ENCODE results near the gene ZNF433.
"Not testable (repeated sequence)": the region's sequence is repeated elsewhere in the genome, so short reads cannot be mapped to it uniquely, and the experiment has no call there.

Gene ZNF433

DNA sequence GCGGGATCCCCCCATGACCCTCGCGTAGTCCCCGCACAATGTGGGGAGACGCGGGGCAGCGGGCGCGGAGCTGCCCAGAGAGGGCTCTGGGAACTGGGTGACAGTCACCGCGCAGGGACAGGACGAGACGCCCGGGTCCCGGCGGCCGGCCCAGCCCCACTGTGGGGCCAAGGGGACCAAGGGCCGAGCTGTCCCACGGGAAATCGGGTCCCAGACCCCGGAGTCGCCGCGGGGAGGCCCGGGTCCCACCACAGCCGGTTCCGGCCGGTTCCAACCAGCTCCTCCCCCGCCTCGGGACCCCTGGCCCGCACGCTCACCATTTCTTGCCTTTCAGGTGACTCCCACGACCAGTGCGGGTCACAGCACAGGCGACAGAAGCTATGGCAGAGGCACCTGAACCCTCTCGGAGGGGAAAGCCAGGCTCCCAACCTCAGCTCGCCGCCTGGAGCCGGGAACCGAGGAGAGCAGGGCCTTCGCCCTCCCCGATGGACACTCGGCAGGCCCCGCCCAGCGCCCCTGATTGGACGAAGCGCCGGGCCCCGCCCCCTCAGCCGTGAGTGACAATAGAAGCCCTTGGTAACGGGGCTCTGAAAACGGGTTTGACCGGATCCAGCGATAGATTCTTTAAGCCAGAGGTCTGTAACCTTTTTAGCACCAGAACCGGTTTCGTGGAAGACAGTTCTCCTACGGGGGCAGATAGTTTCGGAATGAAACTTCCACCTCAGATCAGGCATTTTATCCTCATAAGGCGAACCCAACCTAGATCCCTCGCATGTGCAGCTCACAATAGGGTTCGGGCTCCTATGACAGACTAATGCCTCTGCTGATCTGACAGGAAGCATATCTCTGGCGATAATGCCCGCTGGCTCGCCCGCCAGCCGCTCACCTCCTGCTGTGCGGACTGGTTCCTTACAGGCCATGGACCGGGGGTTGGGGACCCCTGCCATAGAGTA, at the start of gene ZNF433:
Gene ZNF433, minus strand, starts transcription at position 460 of the 953 bp plus-strand sequence. Its CDS starts 140 bp downstream, at position 320.
- peak; percentile 63 for DNase-seq

DNA sequence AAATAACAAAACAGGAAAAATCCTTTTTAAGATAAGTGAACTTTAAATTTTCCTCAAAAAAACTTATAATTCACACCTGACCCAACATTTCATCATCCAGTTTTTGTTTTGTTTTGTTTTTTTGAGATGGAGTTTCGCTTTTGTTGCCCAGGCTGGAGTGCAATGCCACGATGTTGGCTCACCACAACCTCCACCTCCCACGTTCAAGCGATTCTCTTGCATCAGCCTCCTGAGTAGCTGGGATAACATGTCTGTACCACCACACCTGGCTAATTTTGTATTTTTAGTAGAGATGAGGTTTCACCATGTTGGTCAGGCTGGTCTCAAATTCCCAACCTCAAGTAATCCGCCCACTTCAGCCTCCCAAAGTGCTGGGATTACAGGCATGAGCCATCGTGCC, 47.9 kb upstream of the ZNF433 start:
- not testable (repeated sequence) for DNase-seq

DNA sequence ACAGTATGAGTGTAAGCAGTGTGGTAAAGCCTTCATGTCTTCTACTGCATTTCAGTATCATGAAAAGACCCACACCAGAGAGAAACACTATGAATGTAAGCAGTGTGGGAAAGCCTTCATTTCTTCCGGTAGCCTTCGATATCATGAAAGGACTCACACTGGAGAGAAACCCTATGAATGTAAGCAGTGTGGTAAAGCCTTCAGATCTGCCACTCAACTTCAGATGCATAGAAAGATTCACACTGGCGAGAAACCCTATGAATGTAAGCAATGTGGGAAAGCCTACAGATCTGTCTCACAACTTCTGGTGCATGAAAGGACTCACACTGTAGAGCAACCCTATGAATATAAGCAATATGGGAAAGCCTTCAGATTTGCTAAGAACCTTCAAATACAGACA, 41.9 kb upstream of the ZNF433 start:
- DNase-seq: no peak

DNA sequence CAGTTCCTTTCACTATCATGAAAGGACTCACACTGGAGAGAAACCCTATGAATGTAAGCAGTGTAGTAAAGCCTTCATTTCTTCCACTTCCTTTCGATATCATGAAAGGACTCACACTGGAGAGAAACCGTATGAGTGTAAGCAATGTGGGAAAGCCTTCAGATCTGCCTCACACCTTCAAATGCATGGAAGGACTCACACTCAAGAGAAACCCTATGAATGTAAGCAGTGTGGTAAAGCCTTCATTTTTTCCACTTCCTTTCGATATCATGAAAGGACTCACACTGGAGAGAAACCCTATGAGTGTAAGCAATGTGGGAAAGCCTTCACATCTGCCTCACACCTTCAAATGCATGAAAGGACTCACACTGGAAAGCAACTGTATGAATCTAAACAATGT, 40.9 kb upstream of the ZNF433 start:
- not testable (repeated sequence) for DNase-seq

DNA sequence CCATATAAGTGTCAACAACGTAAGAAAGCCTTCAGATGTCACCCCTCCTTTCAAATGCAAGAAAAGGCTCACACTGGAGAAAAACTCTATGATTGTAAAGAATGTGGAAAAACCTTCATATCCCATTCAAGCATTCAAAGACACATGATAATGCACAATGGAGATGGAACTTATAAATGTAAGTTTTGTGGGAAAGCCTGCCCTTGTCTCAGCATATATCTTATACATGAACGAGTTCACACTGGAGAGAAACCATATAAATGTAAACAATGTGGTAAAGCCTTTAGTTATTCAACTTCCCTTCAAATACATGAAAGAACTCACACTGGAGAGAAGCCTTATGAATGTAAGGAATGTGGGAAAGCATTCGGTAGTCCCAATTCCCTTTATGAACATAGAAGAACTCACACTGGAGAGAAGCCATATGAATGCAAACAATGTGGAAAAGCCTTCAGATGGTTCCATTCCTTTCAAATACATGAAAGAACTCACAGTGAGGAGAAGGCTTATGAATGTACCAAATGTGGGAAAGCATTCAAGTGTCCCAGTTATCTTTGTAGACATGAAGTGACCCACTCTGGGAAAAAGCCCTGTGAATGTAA, 40.2 kb upstream of the ZNF433 start:
- no peak for DNase-seq

DNA sequence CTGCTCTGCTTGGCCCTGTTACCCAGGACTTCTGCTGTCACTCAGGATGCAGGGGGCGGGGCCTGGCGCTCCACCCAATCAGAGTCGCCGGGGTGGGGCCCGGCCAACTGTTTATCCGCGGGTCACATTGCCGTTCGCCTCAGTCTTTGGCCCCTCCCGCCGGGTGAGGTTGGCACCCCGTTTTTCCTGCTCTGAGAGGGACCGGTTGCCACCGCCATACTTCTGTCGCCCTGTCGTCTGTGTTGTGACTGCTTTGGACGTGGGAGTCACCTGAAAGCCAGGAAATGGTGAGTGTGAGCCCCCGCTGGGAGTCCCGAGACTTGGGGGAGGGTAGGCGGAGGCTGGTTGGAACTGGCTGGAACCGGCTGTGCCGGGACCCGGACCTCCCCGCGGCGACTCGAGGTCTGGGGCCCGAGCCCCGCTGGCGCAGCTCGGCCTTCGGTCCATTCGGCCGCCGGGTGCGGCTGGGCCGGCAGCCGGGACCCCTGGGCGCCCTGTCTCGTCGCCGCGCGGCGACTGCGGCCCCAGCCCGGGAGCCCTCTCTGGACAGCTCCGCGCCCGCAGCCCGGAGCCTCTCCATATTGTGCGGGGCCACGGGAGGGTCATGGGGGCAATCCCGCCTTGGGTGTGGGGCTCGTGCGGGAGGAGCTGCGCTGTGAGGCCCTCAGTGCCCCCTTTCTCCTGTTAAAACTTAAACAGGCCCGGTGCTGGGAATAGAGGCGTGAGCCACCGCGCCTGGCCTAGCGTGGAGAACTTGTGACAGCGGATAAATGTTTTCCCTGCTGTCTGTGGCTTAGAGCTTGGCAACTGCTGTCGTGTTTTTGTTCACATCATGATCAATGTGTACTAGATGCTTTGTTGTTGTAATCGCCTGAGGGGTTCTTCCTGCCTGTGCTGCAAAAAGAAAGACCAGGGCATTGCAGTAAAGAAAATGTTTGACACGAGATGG, 29.4 kb upstream of the ZNF433 start, which contains the start of gene ZNF844:
Gene ZNF844, plus strand, starts transcription at position 142 of the 949 bp plus-strand sequence. Its CDS starts 143 bp downstream, at position 285.
- DNase-seq: peak; percentile 67

DNA sequence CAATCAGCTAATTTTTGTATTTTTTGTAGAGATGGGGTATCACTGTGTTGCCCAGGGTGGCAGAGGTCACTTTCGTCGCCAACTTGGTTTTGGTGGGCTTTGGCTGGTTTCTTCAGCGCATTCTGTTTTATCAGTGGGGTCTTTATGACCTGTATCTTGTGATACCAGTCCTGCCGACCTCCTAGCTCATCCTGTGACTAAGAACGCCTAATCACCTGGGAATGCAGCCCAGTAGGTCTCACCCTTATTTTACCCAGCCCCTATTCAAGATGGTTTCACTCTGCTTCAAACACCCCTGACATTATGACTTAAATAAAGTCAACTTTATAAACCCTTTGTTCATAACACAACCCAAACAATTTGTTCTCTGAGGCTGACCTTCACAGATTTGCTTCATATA, 20.3 kb upstream of the ZNF433 start:
- DNase-seq: no peak

DNA sequence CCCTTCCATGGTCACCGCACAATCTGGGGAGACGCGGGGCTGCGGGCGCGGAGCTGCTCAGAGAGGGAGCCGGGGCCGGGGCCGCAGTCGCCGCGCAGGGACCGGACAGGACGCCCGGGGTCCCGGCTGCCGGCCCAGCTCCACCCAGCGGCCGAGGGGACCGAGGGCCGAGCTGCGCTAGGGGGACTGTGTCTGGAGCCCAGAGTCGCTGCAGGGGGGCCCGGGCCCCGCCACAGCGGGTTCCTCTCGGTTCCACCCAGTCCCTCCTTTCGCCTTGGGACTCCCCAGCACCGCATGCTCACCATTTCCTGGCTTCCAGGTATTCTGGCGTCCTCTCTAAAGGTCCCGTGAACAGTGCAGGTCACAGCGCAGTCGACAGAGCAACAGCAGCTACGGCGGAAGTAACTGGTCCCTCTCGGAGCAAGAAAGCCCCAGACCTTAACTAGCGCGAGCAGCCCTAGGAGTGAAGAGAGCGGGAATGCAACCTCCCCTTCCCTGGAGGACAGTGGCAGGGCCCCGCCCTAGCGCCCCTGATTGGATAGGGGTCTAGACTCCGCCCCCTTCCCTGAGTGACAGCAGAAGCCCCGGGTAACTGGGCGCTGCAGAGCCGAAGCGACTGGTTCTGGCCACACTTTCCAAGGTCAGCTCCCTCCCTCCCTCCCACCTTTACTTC, 17.2 kb upstream of the ZNF433 start, which contains the start of gene ZNF878:
Gene ZNF878, minus strand, starts transcription at position 465 of the 673 bp plus-strand sequence. Its CDS starts 160 bp downstream, at position 305.
- peak; percentile 43 for DNase-seq

DNA sequence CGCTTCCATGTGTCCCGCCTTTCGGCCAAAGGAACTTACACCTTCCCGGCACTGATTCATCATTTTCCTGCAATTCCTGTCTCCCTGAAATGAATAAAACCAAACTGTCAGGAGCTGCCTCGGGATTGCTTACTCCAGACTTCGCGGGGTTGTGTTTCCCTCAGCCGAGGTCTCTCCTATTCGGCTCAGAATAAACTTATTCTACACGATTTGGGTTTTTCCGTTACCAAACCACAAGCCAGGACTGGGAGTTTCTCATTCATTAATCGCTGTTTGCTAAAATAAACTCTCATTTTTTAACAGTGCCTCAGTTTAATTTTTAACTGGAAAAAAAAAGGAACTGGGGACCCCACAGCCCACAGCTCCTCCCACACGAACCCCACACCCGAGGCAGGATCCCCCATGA, 16.6 kb upstream of the ZNF433 start:
- no peak for DNase-seq

DNA sequence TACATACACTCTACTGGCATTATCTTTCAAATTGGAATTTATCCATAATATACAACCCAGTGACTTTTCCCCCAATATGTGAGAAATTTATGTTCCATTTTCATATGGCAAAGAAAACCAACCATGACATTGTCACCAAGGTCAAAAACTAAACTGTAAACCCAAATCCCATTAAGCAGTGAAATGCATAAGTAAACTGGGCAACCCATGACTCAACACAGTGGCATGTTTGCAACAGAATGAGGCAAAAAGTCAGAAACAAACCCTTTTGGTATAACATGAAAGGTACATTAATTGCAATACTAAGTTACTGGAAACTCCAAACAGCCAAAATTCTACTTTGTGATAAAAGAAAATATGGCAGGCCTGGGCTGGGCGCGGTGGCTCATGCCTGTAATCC, 12.4 kb upstream of the ZNF433 start:
- no peak for DNase-seq

DNA sequence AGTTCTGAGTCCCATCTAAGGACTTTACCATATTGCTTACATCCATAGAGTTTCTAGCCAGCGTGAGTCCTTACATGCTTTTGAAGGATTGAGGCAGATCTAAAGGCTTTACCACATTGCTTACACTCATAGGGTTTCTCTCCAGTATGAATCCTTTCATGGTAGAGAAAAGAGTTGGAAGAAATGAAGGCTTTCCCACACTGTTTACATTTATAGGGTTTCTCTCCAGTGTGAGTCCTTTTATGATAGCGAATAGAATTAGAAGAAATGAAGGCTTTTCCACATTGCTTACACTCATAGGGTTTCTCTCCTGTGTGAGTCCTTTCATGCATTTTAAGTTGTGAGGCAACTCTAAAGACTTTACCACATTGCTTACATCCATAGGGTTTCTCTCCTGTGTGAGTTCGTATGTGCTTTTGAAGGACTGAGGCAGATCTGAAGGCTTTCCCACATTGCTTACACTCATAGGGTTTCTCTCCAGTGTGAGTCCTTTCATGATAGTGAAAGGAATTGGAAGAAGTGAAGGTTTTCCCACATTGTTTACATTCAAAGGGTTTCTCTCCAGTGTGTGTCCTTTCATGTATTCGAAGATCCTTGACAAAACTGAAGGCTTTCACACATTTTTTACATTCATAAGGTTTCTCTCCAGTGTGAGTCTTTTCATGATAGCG, 8.4 kb upstream of the ZNF433 start:
- no peak for DNase-seq

DNA sequence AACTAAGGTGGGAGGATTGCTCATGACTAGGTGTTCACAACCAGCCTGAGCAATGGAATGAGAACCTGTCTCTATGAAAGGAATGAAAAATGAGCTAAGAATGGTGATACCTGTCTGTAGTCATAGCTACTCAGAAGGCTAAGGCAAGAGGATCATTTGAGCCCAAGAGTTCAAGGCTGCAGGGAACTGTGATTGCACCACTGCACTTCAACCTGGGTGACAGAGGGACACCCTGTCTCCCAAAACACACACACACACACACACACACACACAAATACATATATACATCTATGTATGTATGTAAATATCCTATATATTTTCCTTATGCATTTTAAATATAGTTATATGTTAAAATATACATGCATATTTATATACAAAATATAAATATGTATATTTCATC, 7.4 kb upstream of the ZNF433 start:
- no peak for DNase-seq

DNA sequence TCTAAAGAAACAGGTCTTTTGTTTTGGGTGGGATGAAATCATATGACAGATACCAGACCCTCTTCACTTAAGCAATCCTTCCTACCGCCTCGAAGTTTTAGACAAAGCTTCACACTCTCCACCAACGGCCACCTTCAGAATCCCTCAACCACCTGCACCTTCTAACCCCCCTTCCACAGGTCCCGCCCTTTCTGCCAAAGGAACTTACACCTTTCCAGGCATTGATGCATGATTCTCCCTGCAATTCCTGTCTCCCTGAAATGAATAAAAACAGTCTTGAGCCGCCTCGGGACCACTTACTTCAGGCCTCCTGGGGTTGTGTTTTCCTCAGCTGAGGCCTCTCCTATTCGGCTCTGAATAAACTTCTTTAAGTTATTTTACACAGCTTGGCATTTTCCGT, 859 bp downstream of the ZNF433 start:
- DNase-seq: no peak

DNA sequence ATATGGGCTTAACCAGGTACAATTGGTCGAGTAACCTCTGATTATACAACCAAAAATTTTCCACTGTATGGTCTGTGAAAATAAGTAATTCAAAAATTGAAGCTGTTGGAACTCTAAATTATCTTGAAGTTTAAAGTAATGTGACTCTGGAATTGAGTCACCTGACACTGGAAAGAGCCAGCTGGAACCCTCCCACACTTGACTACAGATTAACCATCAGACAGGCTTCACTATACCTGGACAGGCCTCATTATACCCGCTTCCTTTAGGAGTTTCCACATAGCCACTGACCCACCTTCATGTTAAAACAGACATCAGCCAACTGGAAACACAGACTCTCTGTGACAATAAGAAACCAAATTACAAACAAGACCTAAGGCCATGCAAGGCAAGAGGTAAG, 1.3 kb downstream of the ZNF433 start:
- DNase-seq: no peak

DNA sequence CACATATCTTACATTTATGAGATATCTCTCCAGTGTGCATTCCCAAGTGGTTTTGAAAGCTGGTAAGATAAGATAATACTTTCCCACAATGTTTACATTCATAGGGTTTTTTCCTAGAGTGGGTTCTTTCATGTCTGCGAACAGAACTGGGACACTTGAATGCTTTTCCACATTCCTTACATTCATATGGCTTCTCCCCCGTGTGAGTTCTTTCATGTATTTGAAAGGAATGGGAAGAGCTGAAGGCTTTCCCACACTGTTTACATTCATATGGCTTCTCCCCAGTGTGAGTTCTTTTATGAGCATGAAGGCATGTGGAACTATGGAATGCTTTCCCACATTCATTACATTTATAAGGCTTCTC, 19.7 kb downstream of the ZNF433 start:
- no peak for DNase-seq

DNA sequence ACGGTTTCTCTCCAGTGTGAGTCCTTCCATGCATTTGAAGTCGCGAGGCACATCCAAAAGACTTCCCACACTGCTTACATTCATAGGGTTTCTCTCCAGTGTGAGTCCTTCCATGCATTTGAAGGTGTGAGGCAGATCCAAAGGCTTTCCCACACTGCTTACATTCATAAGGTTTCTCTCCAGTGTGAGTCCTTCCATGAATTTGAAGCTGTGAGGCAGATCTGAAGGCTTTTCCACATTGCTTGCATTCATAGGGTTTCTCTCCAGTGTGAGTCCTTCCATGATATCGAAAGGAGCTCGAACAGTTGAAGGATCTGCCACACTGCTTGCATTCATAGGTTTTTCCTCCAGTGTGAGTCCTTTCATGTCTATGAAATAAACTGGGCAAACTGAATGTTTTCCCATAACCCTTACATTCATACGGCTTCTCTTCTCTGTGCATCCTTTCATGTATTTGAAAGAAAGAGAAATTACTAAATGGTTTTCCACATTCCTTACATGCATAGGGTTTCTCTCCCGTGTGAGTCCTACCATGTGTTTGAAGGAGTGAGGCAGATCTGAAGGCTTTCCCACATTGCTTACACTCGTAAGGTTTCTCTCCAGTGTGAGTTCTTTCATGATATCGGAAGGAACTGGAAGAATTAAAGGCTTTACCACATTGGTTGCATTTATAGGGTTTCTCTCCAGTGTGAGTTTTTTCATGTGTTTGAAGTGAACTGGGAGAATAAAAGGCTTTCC, 20.3 kb downstream of the ZNF433 start:
- no peak for DNase-seq

DNA sequence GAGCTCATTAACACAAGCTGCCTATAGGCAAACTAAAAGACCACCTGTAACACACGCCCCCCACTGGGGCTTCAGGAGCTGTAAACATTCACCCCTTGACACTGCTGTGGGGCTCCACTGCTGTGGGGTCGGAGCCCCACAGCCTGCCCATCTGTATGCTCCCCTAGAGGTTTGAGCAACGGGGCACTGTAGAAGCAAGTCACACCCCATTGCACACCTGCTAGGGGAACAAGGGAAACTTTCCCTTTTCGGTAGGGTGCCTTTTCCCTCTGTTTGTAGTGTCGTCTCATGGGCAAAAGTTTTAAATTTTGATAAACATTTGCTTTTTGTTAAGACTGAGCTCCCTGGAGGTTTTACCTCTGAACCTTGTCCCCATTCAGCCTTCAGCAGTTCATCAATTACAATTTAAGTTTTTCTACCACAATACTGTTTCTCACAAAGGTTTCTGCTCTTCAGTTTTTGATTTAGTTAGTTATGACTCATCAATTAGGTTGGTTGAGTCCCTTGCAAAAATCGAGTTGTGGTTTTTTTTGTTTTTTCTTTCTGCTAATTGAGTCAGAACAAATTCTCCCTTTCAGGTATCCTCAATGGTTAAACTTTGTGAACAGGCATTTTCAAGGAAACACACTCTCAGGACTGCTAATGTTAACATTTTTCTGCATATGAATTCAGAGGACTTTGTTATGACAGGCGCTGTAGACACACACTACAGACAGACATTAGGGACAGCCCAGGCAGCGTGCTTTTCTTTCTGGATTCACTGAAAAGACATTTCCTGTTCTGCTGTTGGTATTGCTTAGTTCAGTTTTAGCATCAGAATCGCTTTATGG, 35.1 kb downstream of the ZNF433 start:
- DNase-seq: no peak

DNA sequence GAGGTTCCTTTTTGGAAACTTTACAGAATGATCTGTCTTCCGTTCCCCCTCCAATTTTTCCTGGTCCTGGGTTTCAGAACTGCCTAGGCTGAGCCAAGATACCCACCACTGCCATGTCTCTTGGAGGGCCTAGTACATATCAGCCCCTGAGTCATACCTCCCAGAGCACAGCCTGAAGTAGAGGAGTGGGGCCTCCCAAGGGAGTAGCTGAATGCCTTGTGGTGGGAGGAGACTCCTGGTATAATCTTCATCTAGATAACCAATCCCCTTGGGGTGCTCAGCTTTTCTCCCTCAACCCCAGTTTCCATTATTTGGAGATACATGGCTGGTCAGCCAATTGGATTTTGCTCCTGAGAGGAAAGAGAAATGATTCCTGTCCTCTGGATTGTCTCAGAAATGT, 40.3 kb downstream of the ZNF433 start:
- DNase-seq: no peak

DNA sequence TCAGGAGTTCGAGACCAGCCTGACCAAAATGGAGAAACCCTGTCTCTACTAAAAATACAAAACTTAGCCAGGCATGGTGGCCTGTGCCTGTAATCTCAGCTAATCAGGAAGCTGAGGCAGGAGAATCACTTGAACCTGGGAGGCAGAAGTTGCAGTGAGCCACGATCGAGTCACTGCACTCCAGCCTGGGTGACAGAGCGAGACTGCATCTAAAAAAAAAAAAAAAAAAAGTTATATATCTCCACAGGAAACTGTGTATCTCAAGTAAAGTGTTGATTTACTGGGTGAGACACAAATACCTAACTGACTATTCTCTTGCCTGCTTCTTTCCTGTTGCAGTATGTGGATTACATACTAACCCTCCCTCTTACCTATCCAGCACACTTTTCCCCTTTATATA, 43.6 kb downstream of the ZNF433 start:
- DNase-seq: not testable (repeated sequence)

DNA sequence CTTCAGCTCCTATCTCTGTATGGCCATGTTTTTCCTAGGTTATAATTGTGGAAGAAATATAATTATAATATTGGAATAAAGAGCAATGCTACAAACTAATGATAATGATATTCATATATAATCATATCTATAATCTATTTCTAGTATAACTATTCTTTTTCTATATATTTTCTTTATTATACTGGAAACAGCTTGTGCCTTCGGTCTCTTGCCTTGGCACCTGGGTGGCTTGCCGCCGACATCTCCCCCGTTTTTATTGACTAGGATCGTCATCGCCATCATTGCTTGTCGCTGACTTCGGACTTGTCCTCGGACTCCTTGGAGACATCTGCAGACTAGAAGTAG, 46.4 kb downstream of the ZNF433 start:
- DNase-seq: no peak
